GM12878 (cell line): Measurements from ENCODE around the gene IL36B. TPM values are rescaled to one million over a fixed set of nuclear protein-coding genes. Genes with fewer than 3 reads are reported as not detected.

Experiments
- ATAC-seq: fragments of 200-7000 bp; cut with Tn5 transposase; 3 replicates; pipeline ENCODE4 v1.9.1; 2020; ENCODE audit warnings: mild to moderate bottlenecking, moderate library complexity
- BruUV-seq: library from RNA; stranded (reverse); fragments of 400-500 nt; replicated peaks from 2 replicates; lab custom pipeline; 2021; lab: Mats Ljungman, UMichigan
- CTCF ChIA-PET: fragments of 300-600 bp; sonication (Branson Sonifier 250); formaldehyde crosslinking; extraction: SDS; loops from one replicate; lab custom pipeline; 2021; ENCODE audit warnings: inconsistent platforms; lab: Yijun Ruan, JAX
- POLR2A ChIA-PET: fragments of 350-600 bp; formaldehyde crosslinking; extraction: SDS; loops from one replicate; lab custom pipeline; 2021; ENCODE audit warnings: inconsistent platforms; lab: Charles Lee
- RAD21 ChIA-PET: fragments of 300-600 bp; sonication (Branson Sonifier 250); formaldehyde crosslinking; loops from one replicate; lab custom pipeline; 2023; ENCODE audit warnings: antibody characterized with exemption; ENCODE audit not compliant: unreplicated experiment; lab: Charles Lee
- SMC1A ChIA-PET: fragments of 300-600 bp; sonication (Branson Sonifier 250); formaldehyde crosslinking; loops from one replicate; lab custom pipeline; 2023; ENCODE audit not compliant: unreplicated experiment, uncharacterized antibody; lab: Charles Lee
- DNase-seq: peaks from one replicate; pipeline ENCODE4 v3.0.0-alpha.2; 2011; ENCODE audit warnings: low read depth, low spot score
- FAIRE-seq: peaks from 3 replicates; lab custom pipeline; 2011; peaks lifted over from hg19 to GRCh38; lab: Jason Lieb, UNC
- H2AFZ ChIP-seq: 2 replicates; pipeline ENCODE4 v1.6.0; 2011; ENCODE audit warnings: low read depth, low read length, control low read depth; ENCODE audit not compliant: control insufficient read depth
- H3K27ac ChIP-seq: 2 replicates; pipeline ENCODE4 v1.5.1; 2011; ENCODE audit warnings: control low read depth; ENCODE audit not compliant: control insufficient read depth, insufficient read depth
- H3K27me3 ChIP-seq, 2 experiments: replicated peaks in 1 of 2; 2 replicates each; pipeline versions ENCODE4 v1.6.0 to v1.6.1; 2011; ENCODE audit warnings: low read length in 1 of 2; ENCODE audit not compliant: control insufficient read depth in 2 of 2, insufficient read depth in 2 of 2
- H3K36me3 ChIP-seq, 2 experiments: 2 replicates each; pipeline ENCODE4 v1.5.1; 2011; ENCODE audit warnings: low read length in 1 of 2; ENCODE audit not compliant: control insufficient read depth in 2 of 2, insufficient read depth in 2 of 2
- H3K4me1 ChIP-seq: 2 replicates; pipeline ENCODE4 v1.6.1; 2011; ENCODE audit warnings: mild to moderate bottlenecking, low read length, moderate library complexity, mixed read lengths; ENCODE audit not compliant: control insufficient read depth, insufficient read depth
- H3K4me2 ChIP-seq: 2 replicates; pipeline ENCODE4 v1.6.0; 2011; ENCODE audit warnings: control low read depth; ENCODE audit not compliant: control insufficient read depth, insufficient read depth
- H3K4me3 ChIP-seq: fragments of 200-600 bp; sonication (generic); 2 replicates; pipeline ENCODE4 v1.5.1; 2016
- H3K79me2 ChIP-seq: 2 replicates; pipeline ENCODE4 v1.6.0; 2011; ENCODE audit warnings: low read length; ENCODE audit not compliant: control insufficient read depth, insufficient read depth
- H3K9ac ChIP-seq: 2 replicates; pipeline ENCODE4 v1.8.0; 2011; ENCODE audit warnings: low read length, control low read depth, mixed read lengths; ENCODE audit not compliant: control insufficient read depth, insufficient read depth
- H3K9me3 ChIP-seq: replicated peaks from 3 replicates; pipeline ENCODE4 v1.5.1; 2011; ENCODE audit warnings: mild to moderate bottlenecking, low read length; ENCODE audit not compliant: control insufficient read depth, insufficient read depth
- H4K20me1 ChIP-seq: 2 replicates; pipeline ENCODE4 v1.6.0; 2011; ENCODE audit not compliant: control insufficient read depth, insufficient read depth
- ASH2L ChIP-seq: fragments of 300-600, 200-600 bp; sonication (generic); IDR thresholded peaks from 2 replicates; pipeline ENCODE4 v1.6.1; 2017; ENCODE audit warnings: low read depth, mild to moderate bottlenecking, borderline replicate concordance
- BHLHE40 ChIP-seq, 2 experiments: fragments of 450-650 bp in 1 of 2; IDR thresholded peaks; 2 replicates each; pipeline ENCODE4 v1.6.1; 2011 to 2017; ENCODE audit warnings: low read depth in 2 of 2, borderline replicate concordance in 1 of 2, improper control_type of control experiment in 1 of 2, low read length in 1 of 2, mild to moderate bottlenecking in 1 of 2
- E2F4 ChIP-seq: IDR thresholded peaks from 2 replicates; pipeline ENCODE4 v1.6.1; 2012; ENCODE audit warnings: low read depth, low read length, improper control_type of control experiment
- ESRRA ChIP-seq: IDR thresholded peaks from 2 replicates; pipeline ENCODE4 v1.6.1; 2012; ENCODE audit warnings: mild to moderate bottlenecking, low read length, improper control_type of control experiment
- ETV6 ChIP-seq, 2 experiments: fragments of 450-650 bp in 1 of 2; IDR thresholded peaks in 1 of 2; conservative IDR thresholded peaks in 1 of 2; 2 replicates each; pipeline ENCODE4 v1.6.1; 2014; ENCODE audit warnings: antibody characterized with exemption in 1 of 2, borderline replicate concordance in 1 of 2, low read depth in 1 of 2, mild to moderate bottlenecking in 1 of 2, moderate library complexity in 1 of 2
- MEF2A ChIP-seq: IDR thresholded peaks from 2 replicates; pipeline ENCODE4 v1.6.1; 2011; ENCODE audit warnings: low read depth, mild to moderate bottlenecking, low read length, moderate library complexity; ENCODE audit not compliant: insufficient read depth
- MLLT1 ChIP-seq: fragments of 450-650 bp; IDR thresholded peaks from 2 replicates; pipeline ENCODE4 v1.6.1; 2016; ENCODE audit warnings: mild to moderate bottlenecking
- POU2F2 ChIP-seq: IDR thresholded peaks from 3 replicates; pipeline ENCODE4 v1.6.1; 2011; ENCODE audit warnings: low read depth, mild to moderate bottlenecking, low read length, borderline replicate concordance
- PRDM15 ChIP-seq: fragments of 450-650 bp; formaldehyde crosslinking; IDR thresholded peaks from 2 replicates; pipeline ENCODE4 v1.4.0; 2020; ENCODE audit warnings: mild to moderate bottlenecking, moderate library complexity
- RUNX3 ChIP-seq: IDR thresholded peaks from 2 replicates; pipeline ENCODE4 v1.6.1; 2012; ENCODE audit warnings: low read length, inconsistent platforms
- SMAD5 ChIP-seq: IDR thresholded peaks from 2 replicates; pipeline ENCODE4 v1.6.1; 2016; ENCODE audit warnings: antibody characterized with exemption, low read depth
- SP1 ChIP-seq: IDR thresholded peaks from one replicate; pipeline ENCODE4 v1.6.1; 2011; ENCODE audit warnings: low read depth, low read length
- SPI1 ChIP-seq: IDR thresholded peaks from 2 replicates; pipeline ENCODE4 v1.6.1; 2011; ENCODE audit warnings: low read depth, mild to moderate bottlenecking, low read length, moderate library complexity, borderline replicate concordance; ENCODE audit not compliant: insufficient read depth
- ZBTB4 ChIP-seq: fragments of 450-650 bp; formaldehyde crosslinking; IDR thresholded peaks from 2 replicates; pipeline ENCODE4 v1.4.0; 2022; ENCODE audit warnings: mild to moderate bottlenecking, moderate library complexity
- WGBS: methylation state at CpG from one replicate; pipeline ENCODE4 v1.1.6; 2016; ENCODE audit warnings: low lambda C conversion rate; ENCODE audit not compliant: insufficient replicate concordance, insufficient coverage; ENCODE audit errors: missing lambda C conversion rate; 5-methylcytosine and 5-hydroxymethylcytosine counted together
- in situ Hi-C: fragments of 300-500 bp; cut with MboI; formaldehyde crosslinking; loops from 9 replicates; pipeline ENCODE4 v1.14.3; 2018; ENCODE audit warnings: mixed read lengths
- intact Hi-C: fragments of 100-400 bp; cut with micrococcal nuclease; formaldehyde crosslinking; loops from one replicate; pipeline ENCODE4 v1.14.2; 2022; ENCODE audit not compliant: unreplicated experiment
- polyA plus RNA-seq, 11 experiments: library from polyadenylated mRNA; depleted of rRNA in 4 of 11; unstranded in 6 of 11; stranded (reverse) in 5 of 11; fragments of >200 nt; fragmentation: Nextera tagmentation in 4 of 11; fragmentation: Illumina TruSeq in 1 of 11; extraction: Ambion mirVana in 4 of 11; extraction: Trizol in 1 of 11; gene quantifications; 1 replicate in 1 of 11; 2 replicates in 10 of 11; pipeline versions ENCODE4 v1.2.1 to v1.2.3, GENCODE V29; 2011 to 2016; ENCODE audit warnings: inconsistent platforms in 2 of 11, missing spikeins in 2 of 11, low read depth in 1 of 11
- total RNA-seq, 4 experiments: library from RNA; depleted of rRNA in 3 of 4; stranded (reverse); fragments of >200 nt in 3 of 4; fragmentation: Illumina TruSeq in 1 of 4; extraction: Trizol in 1 of 4; gene quantifications; 2 replicates each; pipeline versions ENCODE4 v1.2.1 to v1.2.3, GENCODE V29; 2013 to 2021

Gene IL36B
- total and polyA plus RNA-seq, 10 of the 15 experiments (the other 5 are each of a cell fraction or from before 2014, with no cell fraction given), result not detected

GRCh38 chr2:113083296-113083695, 30.6 kb upstream of the IL36B start:
- ChIA-PET SMC1A (interaction anchor here (1.0 to 2.5 kb wide), 3 partner anchors 8 to 54 kb away, joined by 3 to 10 read pairs (median 6); no protein-coding TSS in a partner anchor), CTCF (interaction anchor here (1.1 to 11.8 kb wide), 4 partner anchors 10 to 154 kb away, joined by 3 to 182 read pairs (median 4); no protein-coding TSS in a partner anchor), POLR2A (no interaction called here), RAD21 (interaction anchor here (1.3 kb wide), 1 partner anchor 97 kb away, joined by 3 read pairs; no protein-coding TSS in a partner anchor)
- H3K79me2 ChIP-seq, result no peaks in the 10 kb centered on the region
- H2AFZ ChIP-seq, result no peak overlapping the region
- H3K4me1 ChIP-seq, result no peaks in the 10 kb centered on the region
- H4K20me1 ChIP-seq, result no peaks in the 10 kb centered on the region
- BruUV-seq, result no TSS peak
- intact Hi-C loops (no loop called here), in situ Hi-C loops (no loop called here)
- H3K36me3 ChIP-seq, result no peaks in the 10 kb centered on the region
- ATAC-seq (no peak), DNase-seq (no peak), FAIRE-seq (no peak)
- no peaks in the 10 kb centered on the region; a peak in 1 of 4 replicates for H3K27me3 ChIP-seq
- WGBS, result 9% methylated on average over 8 of the region's 8 CpGs
- no peak overlapping the region for H3K4me2 ChIP-seq
- H3K9ac ChIP-seq, result no peak overlapping the region
- no peak overlapping the region for H3K4me3 ChIP-seq
- no peaks in the 10 kb centered on the region for H3K9me3 ChIP-seq
- no peak overlapping the region for H3K27ac ChIP-seq
- TF ChIP-seq ASH2L (no peak), SMAD5 (no peak), SPI1 (no peak), ZBTB4 (CRISPR knock-in tag) (no peak), E2F4 (no peak), PRDM15 (CRISPR knock-in tag) (no peak), ESRRA (no peak), POU2F2 (no peak), SP1 (no peak), RUNX3 (no peak), ETV6 (conservative IDR thresholded peaks at IDR 0.05 in 1 of 2, IDR thresholded peaks at IDR 0.05 in 1 of 2; ENCODE audit: borderline replicate concordance in 1 of 2, low read depth in 1 of 2) (no peak), MLLT1 (no peak), MEF2A (no peak), BHLHE40 (IDR thresholded peaks at IDR 0.05; ENCODE audit: borderline replicate concordance in 1 of 2, low read depth in 2 of 2, low read length in 1 of 2) (no peak)
